Liver (tissue), 9 donors: Measurements from ENCODE around the gene ZNF618. TPM values are rescaled to one million over a fixed set of nuclear protein-coding genes. Genes with fewer than 3 reads are reported as not detected.

Experiments used
- DNase-seq: peaks from one replicate; pipeline ENCODE4 v3.0.0-alpha.2; 2017; ENCODE audit warnings: low spot score
- H3K27ac ChIP-seq, 2 donors: one replicate each; pipeline ENCODE4 v1.7.0; 2013; ENCODE audit warnings: inconsistent platforms in 2 of 2, low read length in 2 of 2, control low read depth in 1 of 2, low read depth in 1 of 2, mild to moderate bottlenecking in 1 of 2
- H3K27me3 ChIP-seq, 4 donors: one replicate each; pipeline versions ENCODE4 v1.6.1 to v1.7.0; 2013; ENCODE audit warnings: low read length in 3 of 4, inconsistent platforms in 1 of 4, mild to moderate bottlenecking in 1 of 4, moderate library complexity in 1 of 4; ENCODE audit not compliant: control insufficient read depth in 4 of 4, insufficient read depth in 4 of 4
- H3K36me3 ChIP-seq, 4 donors: one replicate each; pipeline versions ENCODE4 v1.6.1 to v1.7.0; 2013; ENCODE audit warnings: low read length in 3 of 4, mild to moderate bottlenecking in 3 of 4, low read depth in 1 of 4, moderate library complexity in 1 of 4; ENCODE audit not compliant: control insufficient read depth in 4 of 4, insufficient read depth in 3 of 4
- H3K4me1 ChIP-seq, 4 donors: one replicate each; pipeline versions ENCODE4 v1.6.1 to v1.7.0; 2013; ENCODE audit warnings: low read length in 3 of 4, mild to moderate bottlenecking in 3 of 4, moderate library complexity in 1 of 4; ENCODE audit not compliant: control insufficient read depth in 4 of 4, insufficient read depth in 4 of 4
- H3K4me3 ChIP-seq, 3 donors: one replicate each; pipeline versions ENCODE4 v1.6.1 to v1.7.0; 2013; ENCODE audit warnings: low read length in 3 of 3, control low read depth in 1 of 3, low read depth in 1 of 3, mild to moderate bottlenecking in 1 of 3
- H3K9ac ChIP-seq, 2 donors: one replicate each; pipeline ENCODE4 v1.7.0; 2013; ENCODE audit warnings: low read length in 2 of 2, mild to moderate bottlenecking in 2 of 2, moderate library complexity in 2 of 2, control low read depth in 1 of 2, low read depth in 1 of 2
- H3K9me3 ChIP-seq, 4 donors: one replicate each; pipeline versions ENCODE4 v1.6.1 to v1.7.0; 2013; ENCODE audit warnings: low read length in 3 of 4; ENCODE audit not compliant: control insufficient read depth in 4 of 4
- ATF3 ChIP-seq: IDR thresholded peaks from 2 replicates; pipeline ENCODE4 v1.6.1; 2016; ENCODE audit warnings: antibody characterized with exemption
- CTCF ChIP-seq: fragments of 150-350 bp; IDR thresholded peaks from 2 replicates; pipeline ENCODE4 v1.5.1; 2017; ENCODE audit warnings: improper control_type of control experiment, low read depth, low read length; ENCODE audit not compliant: missing input control
- EGR1 ChIP-seq, 2 donors: IDR thresholded peaks; 2 replicates each; pipeline ENCODE4 v1.6.1; 2016 to 2018; ENCODE audit warnings: antibody characterized with exemption in 2 of 2, low read depth in 2 of 2
- FOXA2 ChIP-seq: IDR thresholded peaks from 2 replicates; pipeline ENCODE4 v1.6.1; 2016; ENCODE audit warnings: antibody characterized with exemption
- HNF4G ChIP-seq: IDR thresholded peaks from 2 replicates; pipeline ENCODE4 v1.6.1; 2016; ENCODE audit warnings: antibody characterized with exemption
- JUND ChIP-seq, 2 donors: IDR thresholded peaks; 2 replicates each; pipeline ENCODE4 v1.6.1; 2016; ENCODE audit warnings: antibody characterized with exemption in 2 of 2
- MAX ChIP-seq: IDR thresholded peaks from 2 replicates; pipeline ENCODE4 v1.6.1; 2016; ENCODE audit warnings: antibody characterized with exemption
- RAD21 ChIP-seq, 2 donors: IDR thresholded peaks; 2 replicates each; pipeline ENCODE4 v1.6.1; 2016; ENCODE audit warnings: antibody characterized with exemption in 2 of 2, mild to moderate bottlenecking in 2 of 2
- REST ChIP-seq: IDR thresholded peaks from 2 replicates; pipeline ENCODE4 v1.6.1; 2016; ENCODE audit warnings: antibody characterized with exemption, mild to moderate bottlenecking
- RXRA ChIP-seq, 2 donors: IDR thresholded peaks; 2 replicates each; pipeline ENCODE4 v1.6.1; 2017 to 2018; ENCODE audit warnings: antibody characterized with exemption in 2 of 2, mild to moderate bottlenecking in 1 of 2
- SP1 ChIP-seq: IDR thresholded peaks from 2 replicates; pipeline ENCODE4 v1.6.1; 2018; ENCODE audit warnings: antibody characterized with exemption, mild to moderate bottlenecking
- TAF1 ChIP-seq: conservative IDR thresholded peaks from 2 replicates; pipeline ENCODE4 v1.6.1; 2016; ENCODE audit warnings: antibody characterized with exemption, mild to moderate bottlenecking
- YY1 ChIP-seq: IDR thresholded peaks from 2 replicates; pipeline ENCODE4 v1.6.1; 2016; ENCODE audit warnings: antibody characterized with exemption, mild to moderate bottlenecking
- ZBTB33 ChIP-seq: IDR thresholded peaks from 2 replicates; pipeline ENCODE4 v1.6.1; 2016; ENCODE audit warnings: antibody characterized with exemption
- WGBS: extraction: QIAGEN DNeasy Blood & Tissue Kit; methylation state at CpG from one replicate; pipeline ENCODE4 v1.1.7; 2013; 5-methylcytosine and 5-hydroxymethylcytosine counted together
- polyA plus RNA-seq, 2 donors: library from polyadenylated mRNA; stranded (reverse) in 1 of 2; unstranded in 1 of 2; fragments of 200-250 nt in 1 of 2; fragments of >200 nt in 1 of 2; fragmentation: Nextera tagmentation in 1 of 2; extraction: Ambion mirVana in 1 of 2; gene quantifications; one replicate each; pipeline versions ENCODE4 v1.2.1 to v1.2.3, GENCODE V29; 2013 to 2015
- total RNA-seq, 2 donors: library from RNA; depleted of rRNA; stranded (reverse); fragments of >200 nt; gene quantifications; one replicate each; pipeline ENCODE4 v1.2.3, GENCODE V29; 2014
- donor health status: healthy.
- donor health status: healthy.
- donor health status: healthy.
- donor health status: healthy.
- donor health status: healthy.

Gene ZNF618
- total and polyA plus RNA-seq, 4 donors, result 2.2 to 6.5 (median 3.7) TPM

GRCh38 chr9:114080773-114081440, 204.8 kb downstream of the ZNF618 start (continued):
- TF ChIP-seq FOXA2, result peak; percentile 83

GRCh38 chr9:114081441-114082016, 205.4 kb downstream of the ZNF618 start:
- peak overlapping the region; percentile 67 to 87 for H3K27ac ChIP-seq
- H3K4me1 ChIP-seq, result peaks cover 4 to 54% (median 45%) of the 10 kb centered on the region in 4 donors
- no peak overlapping the region for H3K9ac ChIP-seq
- peak overlapping the region; percentile 20 to 32 (median 23) for H3K4me3 ChIP-seq
- DNase-seq, result no peak
- 35% methylated on average over 6 of the region's 6 CpGs for WGBS
- no peaks in the 10 kb centered on the region for H3K27me3 ChIP-seq
- TF ChIP-seq CTCF, result no peak
- TF ChIP-seq RXRA (IDR thresholded peaks at IDR 0.05), result no peak
- TF ChIP-seq ZBTB33, result no peak
- TF ChIP-seq RAD21 (IDR thresholded peaks at IDR 0.05), result no peak
- no peak for TF ChIP-seq REST
- TF ChIP-seq JUND (IDR thresholded peaks at IDR 0.05), result no peak
- no peak for TF ChIP-seq MAX
- no peak for TF ChIP-seq YY1
- TF ChIP-seq EGR1 (IDR thresholded peaks at IDR 0.05; ENCODE audit: low read depth in 2 of 2), result no peak
- no peak for TF ChIP-seq HNF4G
- TF ChIP-seq FOXA2, result no peak
- no peak for TF ChIP-seq ATF3
- no peak for TF ChIP-seq TAF1
- no peak for TF ChIP-seq SP1
- no peaks in the 10 kb centered on the region for H3K36me3 ChIP-seq
- H3K9me3 ChIP-seq, result no peaks in the 10 kb centered on the region
